Measurements from ENCODE around the gene RERG. TPM values are rescaled to one million over a fixed set of nuclear protein-coding genes. Genes with fewer than 3 reads are reported as not detected.

RERG gene
- polyA plus RNA-seq, 12 donors, result 4.0 to 8.7 (median 5.6) TPM; not detected in 1

DNA sequence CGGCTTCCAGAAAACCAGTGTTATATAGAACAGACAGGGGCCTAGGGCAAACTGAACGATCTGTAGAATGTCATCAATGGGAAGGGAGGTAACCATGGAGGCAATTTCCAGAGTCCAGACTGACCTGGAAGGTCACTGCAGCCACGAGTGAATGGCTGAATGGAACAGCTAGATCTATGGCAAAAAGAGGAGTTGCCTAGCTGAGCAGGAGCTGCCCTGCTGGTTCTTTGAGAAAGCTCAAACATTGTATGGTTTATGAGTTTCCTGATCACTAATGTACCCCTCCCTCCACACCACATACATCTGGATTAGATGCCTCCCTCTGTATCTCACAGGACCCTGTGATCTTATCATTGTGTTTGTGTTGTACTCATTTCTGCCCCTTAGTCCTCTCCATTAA, 1.0 kb upstream of the RERG start:
- DNase-seq, result no peak

DNA sequence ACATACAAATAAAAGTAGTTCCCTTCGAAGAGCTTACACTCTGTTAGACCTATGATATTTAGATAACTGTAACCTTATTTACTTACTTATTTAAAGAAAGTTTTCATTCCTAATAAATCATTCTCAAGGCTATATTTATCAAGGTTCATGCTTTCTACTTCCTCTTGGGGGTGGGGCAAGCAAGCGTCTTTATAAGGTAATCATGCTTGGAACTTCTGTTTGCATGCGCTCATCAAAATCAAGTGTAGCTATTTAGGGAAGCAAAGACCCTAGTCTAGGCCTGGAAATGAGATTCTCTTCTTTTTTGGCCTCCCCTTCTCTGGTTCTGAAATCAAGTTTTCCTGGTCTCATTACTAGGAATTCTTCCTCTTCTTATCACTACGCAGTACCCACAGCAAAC, 766 bp downstream of the RERG start:
- no peak for DNase-seq

GRCh38 chr12:15218794-15219193, 2.4 kb downstream of the RERG start:
- no peak for DNase-seq

DNA sequence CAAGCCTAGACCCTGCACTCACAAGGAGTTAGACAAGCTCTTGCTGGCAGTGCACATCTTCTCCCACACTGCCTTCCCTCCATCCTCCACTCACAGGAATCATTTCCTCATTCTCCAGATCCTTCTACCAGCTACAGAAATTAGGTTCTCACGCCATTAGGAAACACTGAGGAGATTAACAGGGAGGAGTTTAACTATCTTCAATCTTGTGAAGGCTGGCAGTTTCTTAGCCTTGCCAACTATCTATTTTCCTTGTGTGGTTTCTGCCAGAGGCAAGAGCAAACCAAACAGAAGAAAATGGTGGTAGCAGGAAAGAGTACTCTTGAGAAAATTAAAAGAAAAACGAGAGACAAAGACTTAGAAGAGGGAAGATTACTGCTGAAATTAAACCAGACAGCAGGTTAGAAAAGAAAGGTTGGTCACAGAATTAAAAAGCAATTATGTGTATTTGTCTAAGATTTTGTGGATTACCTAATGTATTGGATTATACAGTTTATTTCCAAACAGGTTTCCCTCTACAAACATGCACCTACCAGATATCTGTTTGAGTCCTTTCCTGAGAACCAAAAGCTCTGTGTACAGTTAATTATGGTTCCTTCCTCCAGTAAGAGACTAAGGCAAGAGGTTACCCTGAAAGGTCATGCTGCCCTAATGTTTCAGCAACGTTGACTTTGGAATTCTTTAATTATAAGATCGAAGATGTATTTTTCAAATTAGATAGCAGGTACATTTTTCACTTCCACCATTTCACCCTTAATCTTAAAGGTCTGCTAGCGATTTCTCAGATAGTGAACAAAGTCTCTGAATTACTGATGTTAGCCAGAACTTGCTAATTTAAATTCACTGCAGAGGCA, 5.0 kb downstream of the RERG start:
- no peak for DNase-seq

GRCh38 chr12:15214851-15215601, 6.2 kb downstream of the RERG start:
- no peak for DNase-seq

GRCh38 chr12:15212930-15213329, 8.3 kb downstream of the RERG start:
- DNase-seq, result no peak

GRCh38 chr12:15209782-15210181, 11.4 kb downstream of the RERG start:
- no peak for DNase-seq

GRCh38 chr12:15208871-15209656, 12.2 kb downstream of the RERG start:
- no peak for DNase-seq

GRCh38 chr12:15208140-15208539, 13.1 kb downstream of the RERG start:
- no peak for DNase-seq

- DNase-seq, result no peak
These were observed 14.3 kb downstream of the RERG start for GRCh38 chr12:15206831-15207389.

DNA sequence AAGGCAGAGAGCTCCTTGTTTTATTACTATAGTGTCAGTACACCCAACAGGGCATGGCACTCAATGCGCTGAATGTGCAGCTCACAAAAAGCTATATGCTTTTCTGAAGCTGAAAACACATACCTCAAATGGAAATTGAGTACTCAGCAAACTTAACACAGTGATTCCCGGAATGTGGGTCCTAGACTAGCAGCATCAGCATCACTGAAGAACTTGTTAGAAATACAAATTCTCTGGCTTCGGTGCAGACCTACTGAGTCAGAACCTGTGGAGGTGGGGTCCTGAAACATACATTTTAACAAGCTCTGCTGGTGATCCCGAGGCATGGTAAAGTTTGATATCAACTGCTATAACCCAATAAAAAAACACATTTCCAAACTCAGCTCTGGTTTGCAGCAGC, 14.9 kb downstream of the RERG start:
- no peak for DNase-seq

DNA sequence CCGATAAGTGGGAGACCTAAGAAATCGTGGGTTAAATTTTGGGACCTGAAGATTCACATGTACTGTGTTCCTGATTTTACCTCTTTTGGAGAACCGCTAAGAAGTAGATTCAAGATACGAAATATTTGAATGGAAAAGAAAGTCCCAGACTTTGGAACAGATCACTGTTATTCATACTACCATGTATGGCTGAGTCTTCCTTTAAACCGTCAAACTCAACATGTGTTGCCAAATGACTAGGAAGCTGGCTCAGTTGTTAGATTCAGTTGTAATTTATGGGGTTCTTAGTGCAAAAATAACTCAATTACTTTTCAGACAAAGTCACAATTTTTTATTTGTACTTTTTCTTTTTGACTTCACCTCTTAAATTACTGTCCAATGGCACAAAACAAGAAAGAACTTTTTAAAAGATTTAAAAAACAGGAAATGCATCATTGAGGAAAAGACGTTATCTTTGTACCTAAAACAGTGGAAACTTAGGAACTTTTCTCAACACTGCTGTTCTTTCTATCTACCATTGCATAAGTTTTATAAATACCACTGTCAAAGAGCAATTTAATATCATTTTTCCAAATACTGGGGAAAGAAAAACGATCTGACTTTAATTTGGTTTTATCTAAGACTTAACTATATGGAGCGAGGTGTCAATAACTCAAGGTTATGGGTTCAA, 15.7 kb downstream of the RERG start:
- no peak for DNase-seq

GRCh38 chr12:15201456-15201855, 19.8 kb downstream of the RERG start:
- DNase-seq, result no peak

- DNase-seq, result peak; percentile 41
These were observed 20.2 kb downstream of the RERG start for GRCh38 chr12:15201056-15201455.

DNA sequence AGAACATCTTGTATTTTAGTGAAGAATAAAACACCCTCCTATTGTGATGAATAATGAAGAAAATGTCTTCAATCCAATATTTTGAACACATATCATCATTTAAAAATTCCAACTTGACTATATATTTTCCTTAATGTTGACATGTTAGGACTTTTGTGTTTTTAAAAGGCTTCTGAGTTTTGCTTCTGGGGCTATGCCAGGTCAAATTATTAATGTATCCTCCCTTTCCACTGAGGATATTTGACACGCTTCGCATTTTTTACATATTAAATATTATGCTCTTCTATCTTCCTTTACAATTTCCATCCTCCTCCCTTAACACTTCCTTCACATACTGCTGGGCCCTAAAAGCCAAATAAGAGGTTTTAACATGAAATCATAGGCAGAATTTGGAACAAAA, 20.6 kb downstream of the RERG start:
- DNase-seq, result peak; percentile 59

DNA sequence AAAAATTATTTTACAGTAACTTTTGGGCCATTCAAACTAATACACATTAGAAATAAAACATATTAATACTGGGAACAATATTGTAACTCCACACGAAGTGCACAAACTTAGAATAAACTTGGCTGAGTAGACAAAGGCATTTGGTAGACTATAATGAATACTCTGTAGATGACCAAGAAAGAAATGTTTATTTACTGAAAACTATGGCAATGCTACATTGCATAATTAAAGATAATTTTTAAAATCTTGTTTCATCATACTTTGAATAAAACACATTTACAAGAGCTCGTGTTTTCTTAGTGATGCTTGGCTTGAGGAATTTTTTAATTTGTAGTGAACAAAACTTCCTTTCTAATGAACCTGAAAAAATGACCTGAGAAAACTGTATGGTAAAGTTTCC, 21.3 kb downstream of the RERG start:
- no peak for DNase-seq

DNA sequence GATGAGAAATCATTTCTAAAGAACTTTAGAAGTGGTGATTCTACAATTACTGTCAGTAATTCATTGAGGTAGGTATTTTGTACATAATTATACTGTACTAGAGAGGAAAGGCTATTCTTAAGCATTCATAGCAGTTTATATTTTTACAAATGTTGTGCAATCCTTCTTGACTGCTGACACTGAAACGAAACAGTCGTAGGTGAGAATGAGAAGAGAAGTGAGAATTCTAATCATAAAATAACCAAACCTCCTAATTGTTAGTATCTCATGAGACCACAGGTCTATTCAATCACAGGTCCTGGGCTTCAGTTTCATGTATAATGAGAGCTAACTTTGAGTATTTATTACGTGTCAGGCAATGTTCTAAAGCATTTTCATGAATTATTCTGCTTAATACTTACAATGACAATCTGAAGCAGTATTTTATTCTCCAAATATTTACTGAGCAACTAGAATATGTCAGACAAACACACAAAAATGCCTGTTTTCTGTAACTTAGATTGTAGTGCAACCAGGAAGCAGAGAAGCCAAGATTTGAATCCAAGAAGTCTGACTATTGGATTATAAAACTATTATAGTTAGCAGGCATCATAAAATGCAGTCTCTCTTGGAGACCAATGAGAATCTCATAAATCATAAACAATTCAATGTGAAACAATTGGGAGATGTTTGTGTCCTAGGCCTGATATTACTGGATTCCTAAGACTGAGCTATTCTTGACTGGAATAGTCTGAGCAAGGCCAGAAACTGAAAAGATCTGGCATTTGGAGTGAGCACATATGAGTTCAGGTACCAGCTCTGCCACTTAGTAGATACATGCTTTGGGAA, 24.3 kb downstream of the RERG start:
- DNase-seq, result no peak

DNA sequence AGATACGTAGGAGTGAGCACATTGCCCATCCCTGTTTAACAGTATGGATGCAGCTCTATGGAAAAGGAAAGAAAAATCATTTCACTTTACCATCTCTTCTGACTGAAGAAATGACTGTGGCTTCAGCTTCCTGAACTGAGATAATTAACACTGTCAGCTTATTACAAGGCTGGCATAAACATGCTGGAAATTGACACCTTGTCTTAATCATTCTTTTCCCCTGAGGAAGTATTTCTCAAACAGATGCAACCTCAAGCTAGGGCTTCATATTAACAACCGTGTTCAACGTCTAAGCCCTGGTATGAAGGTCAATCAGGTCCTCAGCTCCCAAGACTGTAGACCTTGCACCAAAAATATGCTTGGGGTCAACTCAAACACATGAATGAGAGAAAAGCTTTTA, 25.0 kb downstream of the RERG start:
- DNase-seq, result no peak

GRCh38 chr12:15194456-15195368, 26.5 kb downstream of the RERG start:
- no peak for DNase-seq
